ENCODE measurements around the gene EPB41L3.

Gene EPB41L3

GRCh38 chr18:5425721-5426120 lies 118.1 kb downstream of the EPB41L3 start:
- H3K4me3 ChIP-seq (ENCODE audit: low read length in 2 of 2): no peak overlapping the region
- H3K79me1 ChIP-seq (ENCODE audit: low read depth, low read length): no peaks in the 10 kb centered on the region
- no peak overlapping the region for H2BK15ac ChIP-seq (ENCODE audit: low read length)
- H3K9me3 ChIP-seq (replicated peaks in 1 of 2; ENCODE audit: control insufficient read depth in 2 of 2, insufficient read depth in 1 of 2, low read depth in 1 of 2, low read length in 2 of 2): no peaks in the 10 kb centered on the region
- H3K27ac ChIP-seq (replicated peaks; ENCODE audit: low read length): no peak overlapping the region
- H2BK5ac ChIP-seq (ENCODE audit: low read length): no peak overlapping the region
- no peak overlapping the region for H3K14ac ChIP-seq (ENCODE audit: low read length)
- peaks cover 0 to 1% of the 10 kb centered on the region in 2 donors for H3K4me1 ChIP-seq (ENCODE audit: control insufficient read depth in 2 of 2, insufficient read depth in 1 of 2, low read depth in 1 of 2, low read length in 2 of 2)
- H3K36me3 ChIP-seq (replicated peaks in 1 of 2; ENCODE audit: control insufficient read depth in 2 of 2, insufficient read depth in 2 of 2, low read length in 2 of 2): no peaks in the 10 kb centered on the region
- H2AFZ ChIP-seq (ENCODE audit: low read length): no peak overlapping the region
- no peak overlapping the region for H2BK120ac ChIP-seq (ENCODE audit: low read depth, low read length)
- no peaks in the 10 kb centered on the region for H3K27me3 ChIP-seq (ENCODE audit: control insufficient read depth in 3 of 3, insufficient read depth in 3 of 3, low read depth in 1 of 3, low read length in 3 of 3)
- no peak overlapping the region for H4K91ac ChIP-seq (ENCODE audit: low read depth, low read length, poor library complexity)
- H3K9ac ChIP-seq (ENCODE audit: low read depth, low read length, poor library complexity): no peak overlapping the region
- H2BK12ac ChIP-seq (ENCODE audit: low read length): no peak overlapping the region
- H4K8ac ChIP-seq (ENCODE audit: low read depth, low read length): no peak overlapping the region
- no peak overlapping the region for H3K23ac ChIP-seq (ENCODE audit: low read depth, low read length, poor library complexity)
- no peak overlapping the region for H3K4me2 ChIP-seq (ENCODE audit: insufficient read depth, low read length, poor library complexity, severe bottlenecking)
- DNase-seq (ENCODE audit: low spot score): no peak
- no peak overlapping the region for H3K4ac ChIP-seq (ENCODE audit: low read length)
- no CpG with 5 or more reads among the region's 2 CpGs for WGBS, 2 donors (ENCODE audit: extremely low coverage in 2 of 2, insufficient read length in 2 of 2, insufficient replicate concordance in 1 of 2)
- no peak overlapping the region for H3K18ac ChIP-seq (ENCODE audit: low read length)
- no peak overlapping the region for H2AK5ac ChIP-seq (ENCODE audit: low read depth, low read length)

GRCh38 chr18:5424903-5425664 lies 118.7 kb downstream of the EPB41L3 start:
- H3K79me1 ChIP-seq (ENCODE audit: low read depth, low read length): no peaks in the 10 kb centered on the region
- no peak overlapping the region for H3K4me3 ChIP-seq (ENCODE audit: low read length in 2 of 2)
- no peak overlapping the region for H3K4me2 ChIP-seq (ENCODE audit: insufficient read depth, low read length, poor library complexity, severe bottlenecking)
- no peak overlapping the region for H3K9ac ChIP-seq (ENCODE audit: low read depth, low read length, poor library complexity)
- no peak overlapping the region for H3K23ac ChIP-seq (ENCODE audit: low read depth, low read length, poor library complexity)
- H3K36me3 ChIP-seq (replicated peaks in 1 of 2; ENCODE audit: control insufficient read depth in 2 of 2, insufficient read depth in 2 of 2, low read length in 2 of 2): no peaks in the 10 kb centered on the region
- no peak overlapping the region for H2BK15ac ChIP-seq (ENCODE audit: low read length)
- no peak overlapping the region for H2AFZ ChIP-seq (ENCODE audit: low read length)
- WGBS, 2 donors (ENCODE audit: extremely low coverage in 2 of 2, insufficient read length in 2 of 2, insufficient replicate concordance in 1 of 2): no CpG with 5 or more reads among the region's 6 CpGs
- H4K8ac ChIP-seq (ENCODE audit: low read depth, low read length): no peak overlapping the region
- H3K27ac ChIP-seq (replicated peaks; ENCODE audit: low read length): no peak overlapping the region
- H2BK120ac ChIP-seq (ENCODE audit: low read depth, low read length): no peak overlapping the region
- no peak overlapping the region for H2BK12ac ChIP-seq (ENCODE audit: low read length)
- no peak overlapping the region for H2AK5ac ChIP-seq (ENCODE audit: low read depth, low read length)
- no peak overlapping the region for H3K14ac ChIP-seq (ENCODE audit: low read length)
- no peak overlapping the region for H3K18ac ChIP-seq (ENCODE audit: low read length)
- H2BK5ac ChIP-seq (ENCODE audit: low read length): no peak overlapping the region
- no peak overlapping the region for H3K4ac ChIP-seq (ENCODE audit: low read length)
- no peak for DNase-seq (ENCODE audit: low spot score)
- peaks cover 0 to 1% of the 10 kb centered on the region in 2 donors for H3K4me1 ChIP-seq (ENCODE audit: control insufficient read depth in 2 of 2, insufficient read depth in 1 of 2, low read depth in 1 of 2, low read length in 2 of 2)
- H3K9me3 ChIP-seq (replicated peaks in 1 of 2; ENCODE audit: control insufficient read depth in 2 of 2, insufficient read depth in 1 of 2, low read depth in 1 of 2, low read length in 2 of 2): no peaks in the 10 kb centered on the region
- no peak overlapping the region for H4K91ac ChIP-seq (ENCODE audit: low read depth, low read length, poor library complexity)
- H3K27me3 ChIP-seq (ENCODE audit: control insufficient read depth in 3 of 3, insufficient read depth in 3 of 3, low read depth in 1 of 3, low read length in 3 of 3): no peaks in the 10 kb centered on the region

DNA sequence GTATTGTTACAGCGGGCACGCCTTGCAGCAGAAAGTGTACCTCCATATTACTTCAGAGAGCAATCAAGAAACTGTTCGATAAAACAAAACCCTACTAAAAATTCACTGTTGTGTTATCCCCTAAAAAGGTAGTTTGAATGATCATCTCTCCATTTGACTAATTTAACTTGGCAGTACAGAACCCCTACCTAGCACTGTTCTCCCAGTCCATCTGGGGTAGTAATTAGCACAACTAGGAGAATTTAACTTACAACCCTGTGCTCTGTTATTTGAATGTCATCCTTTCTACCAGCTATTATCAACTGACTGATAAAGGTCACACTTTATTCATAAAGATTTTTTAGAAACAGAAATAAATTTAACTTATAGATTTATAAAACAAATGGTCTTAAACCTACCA lies 121.2 kb downstream of the EPB41L3 start:
- no CpG with 5 or more reads among the region's 3 CpGs for WGBS, 2 donors (ENCODE audit: extremely low coverage in 2 of 2, insufficient read length in 2 of 2, insufficient replicate concordance in 1 of 2)
- H2BK120ac ChIP-seq (ENCODE audit: low read depth, low read length): no peak overlapping the region
- H3K14ac ChIP-seq (ENCODE audit: low read length): no peak overlapping the region
- no peak overlapping the region for H3K18ac ChIP-seq (ENCODE audit: low read length)
- no peaks in the 10 kb centered on the region for H3K79me1 ChIP-seq (ENCODE audit: low read depth, low read length)
- no peak overlapping the region for H3K27ac ChIP-seq (replicated peaks; ENCODE audit: low read length)
- no peaks in the 10 kb centered on the region for H3K27me3 ChIP-seq (ENCODE audit: control insufficient read depth in 3 of 3, insufficient read depth in 3 of 3, low read depth in 1 of 3, low read length in 3 of 3)
- H3K36me3 ChIP-seq (replicated peaks in 1 of 2; ENCODE audit: control insufficient read depth in 2 of 2, insufficient read depth in 2 of 2, low read length in 2 of 2): no peaks in the 10 kb centered on the region
- no peak overlapping the region for H3K4me2 ChIP-seq (ENCODE audit: insufficient read depth, low read length, poor library complexity, severe bottlenecking)
- no peak overlapping the region for H3K4me3 ChIP-seq (ENCODE audit: low read length in 2 of 2)
- H4K8ac ChIP-seq (ENCODE audit: low read depth, low read length): no peak overlapping the region
- H3K9me3 ChIP-seq (replicated peaks in 1 of 2; ENCODE audit: control insufficient read depth in 2 of 2, insufficient read depth in 1 of 2, low read depth in 1 of 2, low read length in 2 of 2): no peaks in the 10 kb centered on the region
- no peak overlapping the region for H2AFZ ChIP-seq (ENCODE audit: low read length)
- H3K4me1 ChIP-seq (ENCODE audit: control insufficient read depth in 2 of 2, insufficient read depth in 1 of 2, low read depth in 1 of 2, low read length in 2 of 2): peaks cover 0 to under 1% of the 10 kb centered on the region in 2 donors
- H3K4ac ChIP-seq (ENCODE audit: low read length): no peak overlapping the region
- H3K23ac ChIP-seq (ENCODE audit: low read depth, low read length, poor library complexity): no peak overlapping the region
- no peak overlapping the region for H2BK12ac ChIP-seq (ENCODE audit: low read length)
- H4K91ac ChIP-seq (ENCODE audit: low read depth, low read length, poor library complexity): no peak overlapping the region
- no peak overlapping the region for H2AK5ac ChIP-seq (ENCODE audit: low read depth, low read length)
- no peak for DNase-seq (ENCODE audit: low spot score)
- H3K9ac ChIP-seq (ENCODE audit: low read depth, low read length, poor library complexity): no peak overlapping the region
- H2BK15ac ChIP-seq (ENCODE audit: low read length): no peak overlapping the region
- H2BK5ac ChIP-seq (ENCODE audit: low read length): no peak overlapping the region

- no peak overlapping the region for H2BK5ac ChIP-seq (ENCODE audit: low read length)
- H4K8ac ChIP-seq (ENCODE audit: low read depth, low read length): no peak overlapping the region
- H3K4ac ChIP-seq (ENCODE audit: low read length): no peak overlapping the region
- no peak overlapping the region for H2BK12ac ChIP-seq (ENCODE audit: low read length)
- H4K91ac ChIP-seq (ENCODE audit: low read depth, low read length, poor library complexity): no peak overlapping the region
- no peak overlapping the region for H2BK15ac ChIP-seq (ENCODE audit: low read length)
- H3K36me3 ChIP-seq (replicated peaks in 1 of 2; ENCODE audit: control insufficient read depth in 2 of 2, insufficient read depth in 2 of 2, low read length in 2 of 2): no peaks in the 10 kb centered on the region
- H2AK5ac ChIP-seq (ENCODE audit: low read depth, low read length): no peak overlapping the region
- H3K4me2 ChIP-seq (ENCODE audit: insufficient read depth, low read length, poor library complexity, severe bottlenecking): no peak overlapping the region
- H3K9ac ChIP-seq (ENCODE audit: low read depth, low read length, poor library complexity): no peak overlapping the region
- WGBS, 2 donors (ENCODE audit: extremely low coverage in 2 of 2, insufficient read length in 2 of 2, insufficient replicate concordance in 1 of 2): no CpG with 5 or more reads among the region's 5 CpGs
- H3K27me3 ChIP-seq (ENCODE audit: control insufficient read depth in 3 of 3, insufficient read depth in 3 of 3, low read depth in 1 of 3, low read length in 3 of 3): no peaks in the 10 kb centered on the region
- H2BK120ac ChIP-seq (ENCODE audit: low read depth, low read length): no peak overlapping the region
- H3K14ac ChIP-seq (ENCODE audit: low read length): no peak overlapping the region
- DNase-seq (ENCODE audit: low spot score): no peak
- peaks cover 3% of the 10 kb centered on the region in 2 donors for H3K4me1 ChIP-seq (ENCODE audit: control insufficient read depth in 2 of 2, insufficient read depth in 1 of 2, low read depth in 1 of 2, low read length in 2 of 2)
- H3K27ac ChIP-seq (replicated peaks; ENCODE audit: low read length): no peak overlapping the region
- no peak overlapping the region for H3K18ac ChIP-seq (ENCODE audit: low read length)
- H3K4me3 ChIP-seq (ENCODE audit: low read length in 2 of 2): no peak overlapping the region
- no peaks in the 10 kb centered on the region for H3K9me3 ChIP-seq (replicated peaks in 1 of 2; ENCODE audit: control insufficient read depth in 2 of 2, insufficient read depth in 1 of 2, low read depth in 1 of 2, low read length in 2 of 2)
- H3K23ac ChIP-seq (ENCODE audit: low read depth, low read length, poor library complexity): no peak overlapping the region
- no peak overlapping the region for H2AFZ ChIP-seq (ENCODE audit: low read length)
- no peaks in the 10 kb centered on the region for H3K79me1 ChIP-seq (ENCODE audit: low read depth, low read length)
These were observed 121.8 kb downstream of the EPB41L3 start for GRCh38 chr18:5421981-5422380.
